ENCODE measurements around the gene PDGFRA.

GRCh38 chr4:54213001-54213400 is 16.1 kb upstream of the PDGFRA start:
- TF ChIP-seq POLR2A (IDR thresholded peaks at IDR 0.05) (no peak), POLR2AphosphoS5 (IDR thresholded peaks at IDR 0.05) (no peak), EP300 (IDR thresholded peaks at IDR 0.05; ENCODE audit: low read depth) (no peak)
- TF ChIP-seq, protein P1, sequence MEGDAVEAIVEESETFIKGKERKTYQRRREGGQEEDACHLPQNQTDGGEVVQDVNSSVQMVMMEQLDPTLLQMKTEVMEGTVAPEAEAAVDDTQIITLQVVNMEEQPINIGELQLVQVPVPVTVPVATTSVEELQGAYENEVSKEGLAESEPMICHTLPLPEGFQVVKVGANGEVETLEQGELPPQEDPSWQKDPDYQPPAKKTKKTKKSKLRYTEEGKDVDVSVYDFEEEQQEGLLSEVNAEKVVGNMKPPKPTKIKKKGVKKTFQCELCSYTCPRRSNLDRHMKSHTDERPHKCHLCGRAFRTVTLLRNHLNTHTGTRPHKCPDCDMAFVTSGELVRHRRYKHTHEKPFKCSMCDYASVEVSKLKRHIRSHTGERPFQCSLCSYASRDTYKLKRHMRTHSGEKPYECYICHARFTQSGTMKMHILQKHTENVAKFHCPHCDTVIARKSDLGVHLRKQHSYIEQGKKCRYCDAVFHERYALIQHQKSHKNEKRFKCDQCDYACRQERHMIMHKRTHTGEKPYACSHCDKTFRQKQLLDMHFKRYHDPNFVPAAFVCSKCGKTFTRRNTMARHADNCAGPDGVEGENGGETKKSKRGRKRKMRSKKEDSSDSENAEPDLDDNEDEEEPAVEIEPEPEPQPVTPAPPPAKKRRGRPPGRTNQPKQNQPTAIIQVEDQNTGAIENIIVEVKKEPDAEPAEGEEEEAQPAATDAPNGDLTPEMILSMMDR (IDR thresholded peaks at IDR 0.05) = no peak

Data from transverse colon (tissue), 4 donors.